ENCODE results near the gene SPOCD1. TPM values are rescaled to one million over a fixed set of nuclear protein-coding genes. Genes with fewer than 3 reads are reported as not detected.

Gene SPOCD1
- total RNA-seq, 4 donors from 2014 or later, result 0.48 to 0.80 TPM; not detected in 2

- Histone ChIP-seq H3K27ac (no peak overlapping the region), H3K9me3 (no peaks in the 10 kb centered on the region), H3K4me3 (no peak overlapping the region), H3K27me3 (peaks cover 4% of the 10 kb centered on the region), H3K4me1 (peaks cover 12 to 16% (median 14%) of the 10 kb centered on the region in 4 donors), H3K36me3 (no peaks in the 10 kb centered on the region)
- DNase-seq, result no peak
- TF ChIP-seq POLR2AphosphoS5 (IDR thresholded peaks at IDR 0.05) (no peak), POLR2A (IDR thresholded peaks at IDR 0.05) (no peak), EP300 (IDR thresholded peaks at IDR 0.05; ENCODE audit: low read depth) (no peak)
- in situ Hi-C loops (cut with MboI; ENCODE audit: low pct_ligation_motif_present in 1 of 4, low pct_unique_long_range_greater_than_20kb in 1 of 4, low sequenced_read_pairs in 3 of 4) (no loop called here), intact Hi-C loops (cut with DNase I; ENCODE audit: low total_unique reads) (no loop called here)
- WGBS, 2 donors (ENCODE audit: low coverage in 1 of 2), result 80 to 100% methylated on average over 1 to 5 of the region's 5 CpGs
Measured at GRCh38 chr1:31751822-31752241, 64.0 kb downstream of the SPOCD1 start.

DNA sequence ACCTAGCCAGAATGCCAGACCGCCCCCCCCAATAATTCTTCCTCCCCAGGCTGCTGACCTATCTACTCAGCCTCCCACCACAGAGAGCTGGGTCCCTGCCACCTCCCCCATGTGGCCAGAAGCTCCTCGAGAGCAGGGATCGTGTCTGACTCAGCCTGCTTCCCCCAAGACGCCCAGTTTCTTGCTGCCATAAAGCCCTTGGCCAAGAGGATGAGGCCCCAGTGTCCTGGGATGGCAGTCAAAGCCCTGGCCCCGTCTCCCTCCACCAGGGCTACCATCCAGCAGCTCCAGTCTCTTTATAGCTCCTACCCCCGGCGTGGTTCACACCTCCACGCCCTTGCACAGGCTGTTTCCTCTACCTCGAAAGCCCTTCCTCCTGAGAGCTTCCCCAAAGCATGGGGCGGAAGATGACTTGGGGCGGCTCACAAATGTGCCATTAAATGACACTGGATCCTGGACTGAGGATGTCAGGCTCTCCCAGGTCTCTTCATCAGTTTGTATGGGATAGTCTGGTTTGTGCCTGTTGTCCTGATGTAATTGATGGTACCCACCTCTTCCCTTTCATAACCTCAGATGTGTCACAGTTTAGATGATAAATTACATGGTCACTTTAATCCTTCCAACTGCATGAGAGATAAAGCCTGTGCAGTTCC is 64.8 kb downstream of the SPOCD1 start:
- Histone ChIP-seq H3K27ac (no peak overlapping the region), H3K4me1 (peaks cover 12 to 16% (median 14%) of the 10 kb centered on the region in 4 donors)
- TF ChIP-seq EP300 (IDR thresholded peaks at IDR 0.05; ENCODE audit: low read depth), result no peak
- no peak for TF ChIP-seq POLR2AphosphoS5 (IDR thresholded peaks at IDR 0.05)
- TF ChIP-seq, protein P1, sequence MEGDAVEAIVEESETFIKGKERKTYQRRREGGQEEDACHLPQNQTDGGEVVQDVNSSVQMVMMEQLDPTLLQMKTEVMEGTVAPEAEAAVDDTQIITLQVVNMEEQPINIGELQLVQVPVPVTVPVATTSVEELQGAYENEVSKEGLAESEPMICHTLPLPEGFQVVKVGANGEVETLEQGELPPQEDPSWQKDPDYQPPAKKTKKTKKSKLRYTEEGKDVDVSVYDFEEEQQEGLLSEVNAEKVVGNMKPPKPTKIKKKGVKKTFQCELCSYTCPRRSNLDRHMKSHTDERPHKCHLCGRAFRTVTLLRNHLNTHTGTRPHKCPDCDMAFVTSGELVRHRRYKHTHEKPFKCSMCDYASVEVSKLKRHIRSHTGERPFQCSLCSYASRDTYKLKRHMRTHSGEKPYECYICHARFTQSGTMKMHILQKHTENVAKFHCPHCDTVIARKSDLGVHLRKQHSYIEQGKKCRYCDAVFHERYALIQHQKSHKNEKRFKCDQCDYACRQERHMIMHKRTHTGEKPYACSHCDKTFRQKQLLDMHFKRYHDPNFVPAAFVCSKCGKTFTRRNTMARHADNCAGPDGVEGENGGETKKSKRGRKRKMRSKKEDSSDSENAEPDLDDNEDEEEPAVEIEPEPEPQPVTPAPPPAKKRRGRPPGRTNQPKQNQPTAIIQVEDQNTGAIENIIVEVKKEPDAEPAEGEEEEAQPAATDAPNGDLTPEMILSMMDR (IDR thresholded peaks at IDR 0.05), result no peak
- no peak for TF ChIP-seq POLR2A (IDR thresholded peaks at IDR 0.05)

DNA sequence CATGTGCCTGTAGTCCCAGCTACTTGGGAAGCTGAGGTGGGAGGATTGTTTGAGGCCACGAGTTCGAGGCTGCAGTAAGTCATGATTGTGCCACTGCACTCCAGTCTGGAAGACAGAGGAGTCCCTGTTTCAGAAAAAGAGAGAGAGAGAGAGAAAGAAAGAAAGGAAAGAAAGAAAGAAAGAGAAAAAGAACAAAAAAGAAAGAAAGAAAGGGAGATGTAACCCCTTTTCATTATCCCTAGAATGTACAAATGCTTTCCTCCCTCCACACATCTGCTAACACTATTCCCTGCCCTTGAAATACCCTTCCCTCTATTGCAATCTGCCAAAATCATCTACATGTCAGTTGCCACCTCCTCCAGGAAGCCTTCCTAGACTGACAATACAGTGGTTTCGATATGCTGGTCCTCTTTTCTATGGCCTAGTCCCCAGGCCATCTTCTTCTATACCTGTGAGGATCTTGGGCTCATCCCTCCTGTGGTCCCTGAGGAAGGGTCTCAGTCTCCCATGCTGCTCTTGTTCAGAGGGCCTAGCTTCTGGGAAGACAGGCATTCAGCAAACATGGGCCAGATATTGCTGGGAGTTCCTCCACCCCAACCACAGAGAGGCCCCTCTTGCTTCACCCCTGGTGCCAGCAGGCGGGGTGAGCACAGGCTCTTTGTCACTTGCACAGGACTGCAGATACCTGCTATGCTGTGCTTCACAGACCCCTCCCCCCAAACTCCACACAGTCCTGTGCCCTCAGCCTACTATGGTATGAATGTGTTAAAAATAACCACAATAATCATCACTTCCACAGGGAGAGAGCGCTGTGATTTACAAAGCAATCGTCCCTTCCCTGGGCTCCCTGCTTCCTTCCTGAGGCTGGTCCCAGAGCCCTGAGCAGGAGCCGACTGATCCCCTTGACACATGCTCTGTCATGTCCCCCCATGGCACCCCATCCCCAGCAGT is 65.8 kb downstream of the SPOCD1 start:
- H3K36me3 ChIP-seq, result no peaks in the 10 kb centered on the region
- WGBS, 2 donors (ENCODE audit: low coverage in 1 of 2), result 80 to 94% methylated on average over 2 to 7 of the region's 7 CpGs
- peaks cover 12 to 16% (median 14%) of the 10 kb centered on the region in 4 donors for H3K4me1 ChIP-seq
- in situ Hi-C loops (cut with MboI; ENCODE audit: low pct_ligation_motif_present in 1 of 4, low pct_unique_long_range_greater_than_20kb in 1 of 4, low sequenced_read_pairs in 3 of 4), result no loop called here
- peaks cover 4% of the 10 kb centered on the region for H3K27me3 ChIP-seq
- TF ChIP-seq, protein P1 (IDR thresholded peaks at IDR 0.05), result no peak
- no peak for TF ChIP-seq EP300 (IDR thresholded peaks at IDR 0.05; ENCODE audit: low read depth)
- TF ChIP-seq POLR2A (IDR thresholded peaks at IDR 0.05), result no peak
- no peak for TF ChIP-seq POLR2AphosphoS5 (IDR thresholded peaks at IDR 0.05)
- no peak overlapping the region for H3K27ac ChIP-seq
- no peak overlapping the region for H3K4me3 ChIP-seq
- DNase-seq, result no peak
- intact Hi-C loops (cut with DNase I; ENCODE audit: low total_unique reads), result loop anchor here (10.0 kb wide), 2 partner anchors 85 to 1975 kb away; no protein-coding TSS in a partner anchor
- no peaks in the 10 kb centered on the region for H3K9me3 ChIP-seq

More for the DNA sequence above, 64.8 kb downstream of the SPOCD1 start:
- Histone ChIP-seq H3K4me3 (no peak overlapping the region), H3K9me3 (no peaks in the 10 kb centered on the region), H3K27me3 (peaks cover 4% of the 10 kb centered on the region), H3K36me3 (no peaks in the 10 kb centered on the region)
- peak; percentile 35 for DNase-seq
- in situ Hi-C loops (cut with MboI; ENCODE audit: low pct_ligation_motif_present in 1 of 4, low pct_unique_long_range_greater_than_20kb in 1 of 4, low sequenced_read_pairs in 3 of 4) (no loop called here), intact Hi-C loops (cut with DNase I; ENCODE audit: low total_unique reads) (no loop called here)
- 44% methylated on average over 11 of the region's 11 CpGs; no CpG with 5 or more reads in 1 of the 2 donors for WGBS, 2 donors (ENCODE audit: low coverage in 1 of 2)

GRCh38 chr1:31748365-31748764 is 67.5 kb downstream of the SPOCD1 start:
- peaks cover 4% of the 10 kb centered on the region for H3K27me3 ChIP-seq
- H3K4me3 ChIP-seq, result no peak overlapping the region
- 76% methylated on average over 4 of the region's 4 CpGs; no CpG with 5 or more reads in 1 of the 2 donors for WGBS, 2 donors (ENCODE audit: low coverage in 1 of 2)
- in situ Hi-C loops (cut with MboI; ENCODE audit: low pct_ligation_motif_present in 1 of 4, low pct_unique_long_range_greater_than_20kb in 1 of 4, low sequenced_read_pairs in 3 of 4) (no loop called here), intact Hi-C loops (cut with DNase I; ENCODE audit: low total_unique reads) (loop anchor here (10.0 kb wide), 2 partner anchors 84 to 1974 kb away; no protein-coding TSS in a partner anchor)
- H3K4me1 ChIP-seq, result peaks cover 2 to 4% (median 3%) of the 10 kb centered on the region in 4 donors
- DNase-seq, result no peak
- TF ChIP-seq POLR2A (IDR thresholded peaks at IDR 0.05) (no peak), POLR2AphosphoS5 (IDR thresholded peaks at IDR 0.05) (no peak), EP300 (IDR thresholded peaks at IDR 0.05; ENCODE audit: low read depth) (no peak)
- TF ChIP-seq, protein P1 (IDR thresholded peaks at IDR 0.05), result no peak
- H3K36me3 ChIP-seq, result no peaks in the 10 kb centered on the region
- H3K27ac ChIP-seq, result no peak overlapping the region
- no peaks in the 10 kb centered on the region for H3K9me3 ChIP-seq

Measured in transverse colon (tissue), 4 donors.